ENCODE results near the gene FAR1.
"Not testable (repeated sequence)": the region's sequence is repeated elsewhere in the genome, so short reads cannot be mapped to it uniquely, and the experiment has no call there.

The FAR1 gene, protein sequence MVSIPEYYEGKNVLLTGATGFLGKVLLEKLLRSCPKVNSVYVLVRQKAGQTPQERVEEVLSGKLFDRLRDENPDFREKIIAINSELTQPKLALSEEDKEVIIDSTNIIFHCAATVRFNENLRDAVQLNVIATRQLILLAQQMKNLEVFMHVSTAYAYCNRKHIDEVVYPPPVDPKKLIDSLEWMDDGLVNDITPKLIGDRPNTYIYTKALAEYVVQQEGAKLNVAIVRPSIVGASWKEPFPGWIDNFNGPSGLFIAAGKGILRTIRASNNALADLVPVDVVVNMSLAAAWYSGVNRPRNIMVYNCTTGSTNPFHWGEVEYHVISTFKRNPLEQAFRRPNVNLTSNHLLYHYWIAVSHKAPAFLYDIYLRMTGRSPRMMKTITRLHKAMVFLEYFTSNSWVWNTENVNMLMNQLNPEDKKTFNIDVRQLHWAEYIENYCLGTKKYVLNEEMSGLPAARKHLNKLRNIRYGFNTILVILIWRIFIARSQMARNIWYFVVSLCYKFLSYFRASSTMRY

DNA sequence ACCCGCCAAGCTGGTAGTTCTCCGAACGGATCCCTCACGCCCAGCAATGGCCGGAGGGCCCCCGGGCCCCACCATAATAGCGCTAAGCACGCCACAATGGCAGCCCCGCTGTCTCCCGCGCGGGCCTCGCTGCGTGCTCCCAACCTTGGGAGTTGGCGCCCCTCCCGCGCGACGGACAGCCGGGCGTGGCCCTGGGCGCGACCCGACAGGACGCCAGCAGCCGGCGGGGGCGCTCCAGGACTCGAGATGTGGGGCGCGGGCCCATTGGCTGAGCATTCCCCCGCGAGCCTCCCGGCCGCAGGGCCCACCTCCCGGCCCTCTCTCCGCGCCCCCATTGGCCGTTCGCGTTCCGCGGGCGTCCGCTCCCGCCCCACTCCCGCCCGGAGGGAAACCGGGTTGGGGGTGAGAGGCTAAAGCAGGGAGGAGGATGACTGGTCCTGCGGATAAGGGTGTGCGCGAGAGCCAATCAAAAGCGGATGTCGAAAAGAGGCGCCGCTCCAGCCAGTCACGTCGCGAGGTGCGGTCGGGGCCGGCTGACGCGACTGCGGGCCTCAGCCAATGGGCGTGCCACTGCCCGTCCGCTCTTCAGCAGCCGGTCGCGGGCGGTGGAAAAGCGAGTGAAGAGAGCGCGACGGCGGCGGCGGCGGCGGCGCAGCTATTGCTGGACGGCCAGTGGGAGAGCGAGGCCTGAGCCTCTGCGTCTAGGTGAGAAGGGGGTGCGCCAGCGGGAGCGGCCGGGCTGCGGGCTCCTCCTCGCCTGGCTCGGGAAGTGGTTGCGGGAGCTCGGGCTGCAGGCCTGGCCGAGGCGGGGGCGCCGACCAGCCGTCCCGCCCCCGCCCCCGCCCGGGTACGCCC lies at the start of gene FAR1:
Gene FAR1, plus strand, starts transcription at position 567 of the 855 bp plus-strand sequence. CDS start 26,098 bp downstream, outside the sequence.
- peak; percentile 67 for DNase-seq (ENCODE audit: insufficient read length, low spot score)
- FAIRE-seq, result no peak
- TF ChIP-seq CTCF (IDR thresholded peaks at IDR 0.05; ENCODE audit: insufficient read depth, missing control alignments), result peak; percentile 41

DNA sequence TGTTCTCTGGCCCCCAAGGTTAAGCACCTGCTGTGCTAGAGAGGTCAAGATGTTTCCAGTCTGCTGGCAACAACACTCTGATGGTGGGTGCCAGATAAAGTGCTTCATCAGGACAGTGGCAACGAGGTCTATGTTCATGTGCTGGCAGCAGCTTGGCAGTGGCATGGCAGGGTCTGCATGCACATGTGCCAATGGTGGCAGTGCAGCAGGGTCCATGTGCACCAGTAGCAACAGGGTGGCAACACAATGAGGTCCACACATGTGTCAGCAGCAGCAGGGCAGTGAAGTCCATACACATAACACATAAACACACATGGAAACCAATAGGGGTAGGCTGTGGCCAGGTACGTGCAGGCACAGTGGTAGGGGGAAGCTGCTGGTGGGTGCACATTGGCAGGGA lies 48.4 kb upstream of the FAR1 start:
- no peak for TF ChIP-seq CTCF (IDR thresholded peaks at IDR 0.05; ENCODE audit: insufficient read depth, missing control alignments)
- DNase-seq (ENCODE audit: insufficient read length, low spot score) (no peak), FAIRE-seq (no peak)

GRCh38 chr11:13626818-13627217 lies 41.6 kb upstream of the FAR1 start:
- not testable (repeated sequence) for DNase-seq (ENCODE audit: insufficient read length, low spot score); FAIRE-seq

- FAIRE-seq; DNase-seq (ENCODE audit: insufficient read length, low spot score): not testable (repeated sequence)
Measured at GRCh38 chr11:13628634-13629033, 39.8 kb upstream of the FAR1 start.

DNA sequence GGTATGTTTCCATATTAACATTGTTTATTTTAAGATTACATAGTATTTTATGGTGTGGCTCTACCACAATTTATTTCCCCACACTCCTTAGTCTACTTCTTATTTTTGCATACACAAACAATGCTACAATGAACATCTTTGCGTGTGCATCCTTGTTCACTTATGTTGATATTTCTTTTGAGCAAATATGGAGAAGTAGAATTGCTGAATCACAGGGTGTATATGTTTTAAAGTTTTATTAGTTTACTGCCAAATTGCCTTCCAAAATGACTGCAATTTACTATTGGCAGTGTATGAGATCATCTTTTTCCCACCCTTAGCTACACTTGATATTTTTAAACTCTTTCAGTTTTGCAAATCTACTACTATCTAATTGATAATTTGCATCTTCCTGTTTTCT lies 38.7 kb upstream of the FAR1 start:
- DNase-seq (ENCODE audit: insufficient read length, low spot score) (no peak), FAIRE-seq (no peak)
- TF ChIP-seq CTCF (IDR thresholded peaks at IDR 0.05; ENCODE audit: insufficient read depth, missing control alignments), result no peak

GRCh38 chr11:13635290-13635689 lies 33.2 kb upstream of the FAR1 start:
- DNase-seq (ENCODE audit: insufficient read length, low spot score) (no peak), FAIRE-seq (no peak)
- no peak for TF ChIP-seq CTCF (IDR thresholded peaks at IDR 0.05; ENCODE audit: insufficient read depth, missing control alignments)

DNA sequence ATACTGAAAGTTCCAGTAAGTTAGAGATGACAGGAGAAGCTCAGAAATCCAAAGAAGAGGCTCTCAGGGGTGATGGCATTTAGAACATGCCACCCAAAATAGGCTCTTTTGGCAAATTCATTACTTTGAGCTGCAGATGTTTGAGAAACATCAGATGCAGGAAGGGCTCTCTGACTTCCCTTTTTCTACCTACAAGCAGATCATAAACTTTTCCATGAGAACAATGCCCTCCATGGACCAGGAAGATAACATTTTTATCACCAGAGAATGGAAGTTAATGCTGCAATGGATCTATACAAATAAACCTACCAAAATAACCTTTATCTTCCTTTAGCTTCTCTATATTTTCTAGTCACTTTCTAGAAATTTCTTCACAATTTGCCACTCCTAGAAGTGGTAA lies 32.7 kb upstream of the FAR1 start:
- FAIRE-seq (no peak), DNase-seq (ENCODE audit: insufficient read length, low spot score) (no peak)
- TF ChIP-seq CTCF (IDR thresholded peaks at IDR 0.05; ENCODE audit: insufficient read depth, missing control alignments), result no peak
